MCF 10A (cell line): ENCODE results near the gene SSBP4. TPM values are rescaled to one million over a fixed set of nuclear protein-coding genes. Genes with fewer than 3 reads are reported as not detected.

Experiments used
- BruUV-seq: library from RNA; stranded (reverse); fragments of 400-500 nt; replicated peaks from 2 replicates; lab custom pipeline; 2021; lab: Mats Ljungman, UMichigan
- CTCF ChIA-PET: fragments of 300-600 bp; sonication (Branson Sonifier 250); formaldehyde crosslinking; extraction: SDS; loops from one replicate; lab custom pipeline; 2021; ENCODE audit warnings: antibody characterized with exemption, inconsistent platforms; lab: Yijun Ruan, JAX
- POLR2A ChIA-PET: fragments of 300-600, 350-650 bp; sonication (Branson Sonifier 250); formaldehyde crosslinking; extraction: SDS; loops from one replicate; lab custom pipeline; 2020; ENCODE audit warnings: antibody characterized with exemption, inconsistent platforms; lab: Yijun Ruan, JAX
- DNase-seq: peaks from one replicate; pipeline ENCODE4 v3.0.0-alpha.2; 2018; ENCODE audit not compliant: unreplicated experiment
- H3K27ac Mint-ChIP-seq: one replicate; pipeline ENCODE4 v1.8.0; 2022; ENCODE audit warnings: mild to moderate bottlenecking, low read depth, mixed read lengths; ENCODE audit not compliant: unreplicated experiment
- H3K27me3 Mint-ChIP-seq: one replicate; pipeline ENCODE4 v1.8.0; 2022; ENCODE audit warnings: mixed read lengths; ENCODE audit not compliant: insufficient read depth, unreplicated experiment
- H3K36me3 Mint-ChIP-seq: one replicate; pipeline ENCODE4 v1.8.0; 2022; ENCODE audit warnings: mild to moderate bottlenecking, moderate library complexity, mixed read lengths; ENCODE audit not compliant: insufficient read depth, unreplicated experiment
- H3K4me1 Mint-ChIP-seq: one replicate; pipeline ENCODE4 v1.8.0; 2022; ENCODE audit warnings: mixed read lengths; ENCODE audit not compliant: insufficient read depth, unreplicated experiment
- H3K4me3 Mint-ChIP-seq: one replicate; pipeline ENCODE4 v1.8.0; 2022; ENCODE audit warnings: mild to moderate bottlenecking, moderate library complexity, mixed read lengths; ENCODE audit not compliant: unreplicated experiment
- H3K9me3 Mint-ChIP-seq: one replicate; pipeline ENCODE4 v1.8.0; 2022; ENCODE audit warnings: mixed read lengths; ENCODE audit not compliant: unreplicated experiment
- CTCF ChIP-seq: fragments of 200-600 bp; IDR thresholded peaks from one replicate; pipeline ENCODE4 v1.8.0; 2022; ENCODE audit warnings: antibody characterized with exemption, mild to moderate bottlenecking; ENCODE audit not compliant: unreplicated experiment
- intact Hi-C: fragments of 100-400 bp; cut with micrococcal nuclease; formaldehyde crosslinking; loops from 2 replicates; pipeline ENCODE4 v1.14.1; 2022
- total RNA-seq: library from RNA; stranded (reverse); gene quantifications from 2 replicates; pipeline ENCODE4 v1.2.3, GENCODE V29; 2022

The SSBP4 gene
- total RNA-seq, 1 experiment from 2014 or later, result 26.3 TPM

GRCh38 chr19:18436671-18437490, 17.7 kb downstream of the SSBP4 start:
- POLR2A ChIA-PET, result no interaction called here
- BruUV-seq, result no TSS peak
- TF ChIP-seq CTCF, result no peak
- no peaks in the 10 kb centered on the region for H3K27me3 Mint-ChIP-seq
- H3K4me1 Mint-ChIP-seq, result peaks cover 26% of the 10 kb centered on the region
- intact Hi-C loops, result no loop called here
- peak overlapping the region; percentile 35 for H3K4me3 Mint-ChIP-seq
- peaks cover 26% of the 10 kb centered on the region for H3K36me3 Mint-ChIP-seq
- no peak for DNase-seq
- H3K27ac Mint-ChIP-seq, result peak overlapping the region; percentile 7
- CTCF ChIA-PET, result no interaction called here
- no peaks in the 10 kb centered on the region for H3K9me3 Mint-ChIP-seq

- Mint-ChIP-seq H3K27ac (peak within 1 kb of the TSS; percentile 19), H3K36me3 (peaks cover 33% of the 10 kb centered on the region), H3K27me3 (no peaks in the 10 kb centered on the region), H3K9me3 (peaks cover 7% of the 10 kb centered on the region), H3K4me3 (peak within 1 kb of the TSS; percentile 35), H3K4me1 (peaks cover 33% of the 10 kb centered on the region)
- no TSS peak for BruUV-seq
- ChIA-PET CTCF (no interaction called here), POLR2A (interaction anchor here (2.3 kb wide), 1 partner anchor 19 kb away, joined by 8 read pairs; the partner anchor contains the start of gene SSBP4)
- TF ChIP-seq CTCF, result no peak
- intact Hi-C loops, result no loop called here
- no peak for DNase-seq
Measured at GRCh38 chr19:18437491-18438330, 18.5 kb downstream of the SSBP4 start, which contains the start of gene ISYNA1. Gene ISYNA1, minus strand, starts transcription at chr19:18438133. Its CDS starts 154 bp downstream, at chr19:18437979.

- DNase-seq, result peak; percentile 75
- no peaks in the 10 kb centered on the region for H3K27me3 Mint-ChIP-seq
- no TSS peak for BruUV-seq
- peaks cover 8% of the 10 kb centered on the region for H3K9me3 Mint-ChIP-seq
- peaks cover 33% of the 10 kb centered on the region for H3K4me1 Mint-ChIP-seq
- POLR2A ChIA-PET, result interaction anchor here (0.6 to 2.3 kb wide), 6 partner anchors 12 to 133 kb away, joined by 3 to 8 read pairs (median 4); partner anchors contain the start of genes FKBP8, LSM4, SSBP4 and UBA52
- H3K36me3 Mint-ChIP-seq, result peaks cover 37% of the 10 kb centered on the region
- intact Hi-C loops, result no loop called here
- peak overlapping the region; percentile 19 for H3K27ac Mint-ChIP-seq
- TF ChIP-seq CTCF, result no peak
- H3K4me3 Mint-ChIP-seq, result peak overlapping the region; percentile 31
- CTCF ChIA-PET, result interaction anchor here (0.6 to 3.7 kb wide), 4 partner anchors 12 to 431 kb away, joined by 3 to 25 read pairs (median 4); no protein-coding TSS in a partner anchor
Measured at GRCh38 chr19:18438331-18439024, 19.3 kb downstream of the SSBP4 start.
